Mucosa of gallbladder (tissue), 1 donor: ENCODE measurements around the gene ACOT7. TPM values are rescaled to one million over a fixed set of nuclear protein-coding genes. Genes with fewer than 3 reads are reported as not detected.
"Not testable (repeated sequence)": the region's sequence is repeated elsewhere in the genome, so short reads cannot be mapped to it uniquely, and the experiment has no call there.

Experiments
- DNase-seq: peaks from one replicate; pipeline ENCODE4 v3.0.0-alpha.2; 2020; ENCODE audit warnings: low spot score
- total RNA-seq: library from RNA; stranded (reverse); gene quantifications from one replicate; pipeline ENCODE4 v1.2.1, GENCODE V29; 2021
- donor health status: DM: no; HTN: no; CAD: no.

Gene ACOT7
- total RNA-seq, 1 donor from 2014 or later, result 21.4 TPM

DNA sequence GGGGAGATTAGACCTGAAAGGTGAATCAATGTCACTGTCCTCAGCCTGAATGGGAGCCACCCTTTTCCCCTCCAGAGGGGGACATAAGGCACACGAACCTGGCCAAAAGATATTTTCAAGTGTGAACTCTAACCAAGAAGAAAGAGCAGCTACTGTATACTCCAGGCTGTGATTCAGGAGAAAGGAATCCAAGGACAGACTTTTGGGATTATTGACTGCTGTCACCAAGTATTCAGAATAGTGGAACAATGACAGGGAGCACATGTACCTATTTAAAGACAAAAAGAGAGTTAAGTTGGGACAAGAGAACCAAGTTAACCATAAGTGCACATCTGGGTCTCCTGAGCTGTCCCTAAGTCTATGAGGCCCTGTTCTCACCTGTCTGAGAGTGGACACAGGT is 160.2 kb downstream of the ACOT7 start:
- DNase-seq, result no peak

- DNase-seq, result no peak
These were observed 167.9 kb downstream of the ACOT7 start for GRCh38 chr1:6225651-6226050.

DNA sequence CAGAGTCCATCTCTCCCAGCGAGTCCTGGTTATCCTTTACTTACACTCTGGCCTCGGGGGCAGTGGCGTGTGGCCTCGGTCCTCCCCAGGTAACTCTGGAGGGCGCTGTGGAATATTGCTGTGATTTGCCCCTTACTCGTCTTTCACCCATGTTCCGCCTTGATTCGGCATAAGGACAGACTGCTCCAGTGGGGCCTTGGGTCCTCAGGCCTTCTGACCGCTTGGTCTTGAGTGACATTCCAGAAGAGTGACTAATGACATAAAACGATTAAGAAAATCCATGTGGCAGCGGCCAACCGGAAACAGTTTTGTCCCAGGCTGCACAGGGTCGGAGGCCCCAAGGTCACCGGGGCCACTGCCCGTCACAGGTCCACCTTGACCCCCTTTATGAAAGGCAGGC is 168.8 kb downstream of the ACOT7 start:
- DNase-seq, result no peak

DNA sequence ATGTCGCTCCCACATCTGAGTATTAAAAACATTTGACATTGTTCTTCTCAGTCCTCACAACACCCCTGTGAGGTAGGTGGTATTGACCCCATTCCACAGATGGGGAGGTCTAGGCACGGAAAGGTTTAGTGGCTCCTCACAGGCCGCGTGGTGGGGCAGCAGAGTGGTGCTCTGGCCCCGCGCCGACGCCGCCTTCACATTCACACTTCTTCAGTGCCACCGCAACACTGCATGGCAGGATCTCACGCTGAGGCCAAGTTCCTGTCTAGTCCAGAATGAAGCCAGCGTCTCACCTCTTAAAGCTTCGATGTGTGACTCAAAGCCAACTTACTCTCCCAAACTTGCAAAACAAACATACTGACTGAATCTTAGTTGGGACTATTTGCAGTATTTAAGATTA is 169.9 kb downstream of the ACOT7 start:
- DNase-seq, result no peak

DNA sequence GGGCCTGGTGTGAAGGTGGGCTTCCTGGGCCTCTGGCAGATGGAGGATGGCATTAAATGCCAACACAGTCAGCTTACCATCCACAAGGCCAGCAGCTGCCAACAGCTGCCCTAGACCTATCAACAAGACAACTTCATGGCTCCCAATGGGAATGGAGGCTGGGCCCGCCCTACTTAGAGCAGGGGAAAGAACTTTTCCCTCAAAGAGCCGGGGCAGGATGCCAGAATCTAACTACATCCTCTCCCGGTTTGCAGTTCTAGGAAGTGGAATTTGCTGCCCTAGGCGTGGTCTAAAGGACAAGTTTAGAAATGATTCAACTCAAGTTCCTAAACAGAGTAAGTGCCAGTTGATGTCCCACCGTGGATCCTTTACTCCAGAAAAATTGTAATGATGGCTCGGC is 170.9 kb downstream of the ACOT7 start:
- DNase-seq, result no peak

DNA sequence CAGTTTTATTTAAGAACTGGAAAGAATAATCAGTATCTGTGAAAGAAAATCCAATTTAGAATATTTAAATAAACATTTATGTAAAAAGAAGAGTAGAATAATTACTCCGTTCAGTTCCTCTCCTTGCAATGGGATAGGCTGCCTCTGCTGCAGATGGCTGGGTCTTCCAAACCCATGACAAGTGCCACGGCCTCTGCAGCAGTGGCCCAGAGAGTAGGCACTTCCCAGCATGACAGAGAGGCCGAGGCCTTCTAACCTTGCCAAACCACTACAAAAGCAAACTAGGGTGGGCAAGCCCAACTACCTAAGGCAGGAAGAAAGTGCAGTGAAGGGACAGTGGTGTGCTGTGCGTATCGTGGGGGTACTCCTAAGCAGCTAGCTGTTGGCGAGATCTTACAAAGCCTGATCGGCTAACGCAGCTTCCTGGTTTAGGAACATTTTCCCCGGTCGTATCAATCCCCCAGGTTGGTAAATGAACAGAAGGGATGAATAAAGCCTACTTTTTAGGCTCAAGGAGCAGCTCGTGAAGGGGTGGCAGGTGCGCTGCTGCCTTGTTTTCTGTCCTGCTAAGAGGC is 172.3 kb downstream of the ACOT7 start:
- no peak for DNase-seq

GRCh38 chr1:6220236-6220635 is 173.3 kb downstream of the ACOT7 start:
- no peak for DNase-seq

- not testable (repeated sequence) for DNase-seq
These were observed 173.9 kb downstream of the ACOT7 start for GRCh38 chr1:6219641-6220040.

- no peak for DNase-seq
These were observed 175.0 kb downstream of the ACOT7 start for GRCh38 chr1:6218375-6219164.

Other genes starting within 250 kb of the ACOT7 start
- gene CHD5, start 213.4 kb downstream of the ACOT7 start, total RNA-seq, result 0.23 TPM
- gene RPL22, start 194.2 kb downstream of the ACOT7 start, total RNA-seq, result 282 TPM
- gene RNF207, start 187.6 kb downstream of the ACOT7 start, total RNA-seq, result 26.6 TPM
- gene ICMT, start 157.8 kb downstream of the ACOT7 start, total RNA-seq, result 52.9 TPM
- not detected for gene HES3, start 149.6 kb downstream of the ACOT7 start, total RNA-seq
- gene GPR153, start 132.7 kb downstream of the ACOT7 start, total RNA-seq, result 14.8 TPM
- gene HES2, start 26.2 kb upstream of the ACOT7 start, total RNA-seq, result 0.09 TPM
- gene ESPN, start 31.0 kb upstream of the ACOT7 start, total RNA-seq, result 3.1 TPM
- 20.6 TPM for gene TNFRSF25, start 72.4 kb upstream of the ACOT7 start, total RNA-seq
- gene PLEKHG5, start 97.9 kb upstream of the ACOT7 start, total RNA-seq, result 18.5 TPM
- 24.2 TPM for gene NOL9, start 160.7 kb upstream of the ACOT7 start, total RNA-seq
- gene TAS1R1, start 161.5 kb upstream of the ACOT7 start, total RNA-seq, result 0.49 TPM
- 55.1 TPM for gene ZBTB48, start 186.2 kb upstream of the ACOT7 start, total RNA-seq
- 42.4 TPM for gene KLHL21, start 209.1 kb upstream of the ACOT7 start, total RNA-seq
- gene PHF13, start 220.0 kb upstream of the ACOT7 start, total RNA-seq, result 15.1 TPM
- gene THAP3, start 231.1 kb upstream of the ACOT7 start, total RNA-seq, result 25.2 TPM